Measurements from ENCODE around the gene ZBED2. TPM values are rescaled to one million over a fixed set of nuclear protein-coding genes. Genes with fewer than 3 reads are reported as not detected.

ZBED2 gene
- total and polyA plus RNA-seq, 2 of the 13 experiments (the other 11 are each of a cell fraction or from before 2014, with no cell fraction given) = 0.04 TPM; not detected in 1

DNA sequence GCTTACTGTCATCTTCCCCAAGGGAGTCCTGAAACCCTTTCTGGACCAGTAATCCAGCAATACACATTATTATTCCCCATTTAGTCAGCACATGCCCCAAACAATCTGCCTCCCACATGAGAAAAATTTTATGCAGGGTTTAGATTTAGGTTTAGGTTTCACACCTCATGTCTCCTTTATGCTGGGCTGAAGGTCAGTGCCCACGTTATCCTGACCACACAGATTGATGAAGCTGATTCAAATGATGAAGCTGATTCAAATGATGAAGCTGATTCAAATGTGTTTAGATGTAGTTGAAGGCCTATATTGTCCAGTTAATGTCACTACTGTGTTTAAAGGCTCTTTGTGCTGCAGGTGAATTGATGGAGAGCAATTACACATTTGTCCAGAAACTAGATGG is 18.1 kb upstream of the ZBED2 start (continued):
- TF ChIP-seq, protein P1, sequence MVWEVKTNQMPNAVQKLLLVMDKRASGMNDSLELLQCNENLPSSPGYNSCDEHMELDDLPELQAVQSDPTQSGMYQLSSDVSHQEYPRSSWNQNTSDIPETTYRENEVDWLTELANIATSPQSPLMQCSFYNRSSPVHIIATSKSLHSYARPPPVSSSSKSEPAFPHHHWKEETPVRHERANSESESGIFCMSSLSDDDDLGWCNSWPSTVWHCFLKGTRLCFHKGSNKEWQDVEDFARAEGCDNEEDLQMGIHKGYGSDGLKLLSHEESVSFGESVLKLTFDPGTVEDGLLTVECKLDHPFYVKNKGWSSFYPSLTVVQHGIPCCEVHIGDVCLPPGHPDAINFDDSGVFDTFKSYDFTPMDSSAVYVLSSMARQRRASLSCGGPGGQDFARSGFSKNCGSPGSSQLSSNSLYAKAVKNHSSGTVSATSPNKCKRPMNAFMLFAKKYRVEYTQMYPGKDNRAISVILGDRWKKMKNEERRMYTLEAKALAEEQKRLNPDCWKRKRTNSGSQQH (CRISPR knock-in tag; IDR thresholded peaks at IDR 0.05; ENCODE audit: low read depth) = no peak
- TF ChIP-seq ZFAT (CRISPR knock-in tag; conservative IDR thresholded peaks at IDR 0.05) (no peak), ARHGAP35 (CRISPR knock-in tag; IDR thresholded peaks at IDR 0.05; ENCODE audit: borderline replicate concordance) (no peak), ZNF350 (CRISPR knock-in tag; IDR thresholded peaks at IDR 0.05; ENCODE audit: borderline replicate concordance, low read depth) (no peak), SMARCE1 (IDR thresholded peaks at IDR 0.05; ENCODE audit: borderline replicate concordance) (no peak), ZNF605 (CRISPR knock-in tag; IDR thresholded peaks at IDR 0.05) (no peak), XBP1 (CRISPR knock-in tag; IDR thresholded peaks at IDR 0.05) (no peak), CHD2 (IDR thresholded peaks at IDR 0.05; ENCODE audit: low read depth, low read length) (no peak), KAT8 (CRISPR knock-in tag; IDR thresholded peaks at IDR 0.05) (no peak), ZNF292 (CRISPR knock-in tag; IDR thresholded peaks at IDR 0.05; ENCODE audit: borderline replicate concordance, low read depth) (no peak), DPF2 (CRISPR knock-in tag; IDR thresholded peaks at IDR 0.05; ENCODE audit: borderline replicate concordance, low read depth) (no peak), ZNF333 (CRISPR knock-in tag; IDR thresholded peaks at IDR 0.05; ENCODE audit: borderline replicate concordance) (no peak), GATA4 (IDR thresholded peaks at IDR 0.05; ENCODE audit: borderline replicate concordance, low read depth) (no peak), NR3C1 (CRISPR knock-in tag; IDR thresholded peaks at IDR 0.05) (no peak), SRSF1 (optimal IDR thresholded peaks at IDR 0.05; ENCODE audit: low read depth, low read length) (no peak)
- TF ChIP-seq, protein P2, sequence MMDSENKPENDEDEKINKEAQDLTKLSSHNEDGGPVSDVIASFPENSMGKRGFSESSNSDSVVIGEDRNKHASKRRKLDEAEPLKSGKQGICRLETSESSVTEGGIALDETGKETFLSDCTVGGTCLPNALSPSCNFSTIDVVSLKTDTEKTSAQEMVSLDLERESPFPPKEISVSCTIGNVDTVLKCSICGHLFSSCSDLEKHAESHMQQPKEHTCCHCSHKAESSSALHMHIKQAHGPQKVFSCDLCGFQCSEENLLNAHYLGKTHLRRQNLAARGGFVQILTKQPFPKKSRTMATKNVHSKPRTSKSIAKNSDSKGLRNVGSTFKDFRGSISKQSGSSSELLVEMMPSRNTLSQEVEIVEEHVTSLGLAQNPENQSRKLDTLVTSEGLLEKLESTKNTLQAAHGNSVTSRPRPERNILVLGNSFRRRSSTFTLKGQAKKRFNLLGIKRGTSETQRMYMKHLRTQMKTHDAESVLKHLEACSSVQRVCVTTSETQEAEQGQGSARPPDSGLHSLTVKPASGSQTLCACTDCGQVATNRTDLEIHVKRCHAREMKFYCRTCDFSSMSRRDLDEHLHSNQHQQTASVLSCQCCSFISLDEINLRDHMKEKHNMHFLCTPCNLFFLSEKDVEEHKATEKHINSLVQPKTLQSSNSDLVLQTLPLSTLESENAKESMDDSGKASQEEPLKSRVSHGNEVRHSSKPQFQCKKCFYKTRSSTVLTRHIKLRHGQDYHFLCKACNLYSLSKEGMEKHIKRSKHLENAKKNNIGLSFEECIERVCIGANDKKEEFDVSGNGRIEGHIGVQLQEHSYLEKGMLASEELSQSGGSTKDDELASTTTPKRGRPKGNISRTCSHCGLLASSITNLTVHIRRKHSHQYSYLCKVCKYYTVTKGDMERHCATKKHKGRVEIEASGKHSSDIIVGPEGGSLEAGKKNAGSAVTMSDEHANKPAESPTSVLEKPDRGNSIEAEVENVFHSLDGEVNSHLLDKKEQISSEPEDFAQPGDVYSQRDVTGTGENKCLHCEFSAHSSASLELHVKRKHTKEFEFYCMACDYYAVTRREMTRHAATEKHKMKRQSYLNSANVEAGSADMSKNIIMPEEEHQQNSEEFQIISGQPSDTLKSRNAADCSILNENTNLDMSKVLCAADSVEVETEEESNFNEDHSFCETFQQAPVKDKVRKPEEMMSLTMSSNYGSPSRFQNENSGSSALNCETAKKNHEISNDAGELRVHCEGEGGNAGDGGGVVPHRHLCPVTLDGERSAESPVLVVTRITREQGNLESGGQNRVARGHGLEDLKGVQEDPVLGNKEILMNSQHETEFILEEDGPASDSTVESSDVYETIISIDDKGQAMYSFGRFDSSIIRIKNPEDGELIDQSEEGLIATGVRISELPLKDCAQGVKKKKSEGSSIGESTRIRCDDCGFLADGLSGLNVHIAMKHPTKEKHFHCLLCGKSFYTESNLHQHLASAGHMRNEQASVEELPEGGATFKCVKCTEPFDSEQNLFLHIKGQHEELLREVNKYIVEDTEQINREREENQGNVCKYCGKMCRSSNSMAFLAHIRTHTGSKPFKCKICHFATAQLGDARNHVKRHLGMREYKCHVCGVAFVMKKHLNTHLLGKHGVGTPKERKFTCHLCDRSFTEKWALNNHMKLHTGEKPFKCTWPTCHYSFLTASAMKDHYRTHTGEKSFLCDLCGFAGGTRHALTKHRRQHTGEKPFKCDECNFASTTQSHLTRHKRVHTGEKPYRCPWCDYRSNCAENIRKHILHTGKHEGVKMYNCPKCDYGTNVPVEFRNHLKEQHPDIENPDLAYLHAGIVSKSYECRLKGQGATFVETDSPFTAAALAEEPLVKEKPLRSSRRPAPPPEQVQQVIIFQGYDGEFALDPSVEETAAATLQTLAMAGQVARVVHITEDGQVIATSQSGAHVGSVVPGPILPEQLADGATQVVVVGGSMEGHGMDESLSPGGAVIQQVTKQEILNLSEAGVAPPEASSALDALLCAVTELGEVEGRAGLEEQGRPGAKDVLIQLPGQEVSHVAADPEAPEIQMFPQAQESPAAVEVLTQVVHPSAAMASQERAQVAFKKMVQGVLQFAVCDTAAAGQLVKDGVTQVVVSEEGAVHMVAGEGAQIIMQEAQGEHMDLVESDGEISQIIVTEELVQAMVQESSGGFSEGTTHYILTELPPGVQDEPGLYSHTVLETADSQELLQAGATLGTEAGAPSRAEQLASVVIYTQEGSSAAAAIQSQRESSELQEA (CRISPR knock-in tag; IDR thresholded peaks at IDR 0.05; ENCODE audit: not compliant biosample characterization) = no peak
- TF ChIP-seq, protein P3, sequence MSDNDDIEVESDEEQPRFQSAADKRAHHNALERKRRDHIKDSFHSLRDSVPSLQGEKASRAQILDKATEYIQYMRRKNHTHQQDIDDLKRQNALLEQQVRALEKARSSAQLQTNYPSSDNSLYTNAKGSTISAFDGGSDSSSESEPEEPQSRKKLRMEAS (IDR thresholded peaks at IDR 0.05) = no peak
- TF ChIP-seq, protein P4, sequence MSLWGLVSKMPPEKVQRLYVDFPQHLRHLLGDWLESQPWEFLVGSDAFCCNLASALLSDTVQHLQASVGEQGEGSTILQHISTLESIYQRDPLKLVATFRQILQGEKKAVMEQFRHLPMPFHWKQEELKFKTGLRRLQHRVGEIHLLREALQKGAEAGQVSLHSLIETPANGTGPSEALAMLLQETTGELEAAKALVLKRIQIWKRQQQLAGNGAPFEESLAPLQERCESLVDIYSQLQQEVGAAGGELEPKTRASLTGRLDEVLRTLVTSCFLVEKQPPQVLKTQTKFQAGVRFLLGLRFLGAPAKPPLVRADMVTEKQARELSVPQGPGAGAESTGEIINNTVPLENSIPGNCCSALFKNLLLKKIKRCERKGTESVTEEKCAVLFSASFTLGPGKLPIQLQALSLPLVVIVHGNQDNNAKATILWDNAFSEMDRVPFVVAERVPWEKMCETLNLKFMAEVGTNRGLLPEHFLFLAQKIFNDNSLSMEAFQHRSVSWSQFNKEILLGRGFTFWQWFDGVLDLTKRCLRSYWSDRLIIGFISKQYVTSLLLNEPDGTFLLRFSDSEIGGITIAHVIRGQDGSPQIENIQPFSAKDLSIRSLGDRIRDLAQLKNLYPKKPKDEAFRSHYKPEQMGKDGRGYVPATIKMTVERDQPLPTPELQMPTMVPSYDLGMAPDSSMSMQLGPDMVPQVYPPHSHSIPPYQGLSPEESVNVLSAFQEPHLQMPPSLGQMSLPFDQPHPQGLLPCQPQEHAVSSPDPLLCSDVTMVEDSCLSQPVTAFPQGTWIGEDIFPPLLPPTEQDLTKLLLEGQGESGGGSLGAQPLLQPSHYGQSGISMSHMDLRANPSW (CRISPR knock-in tag; IDR thresholded peaks at IDR 0.05; ENCODE audit: borderline replicate concordance) = no peak
